HCT116 (cell line): ENCODE results near the gene LAMB4. TPM values are rescaled to one million over a fixed set of nuclear protein-coding genes. Genes with fewer than 3 reads are reported as not detected.

Source experiments
- ATAC-seq: fragments of 200-7000 bp; cut with Tn5 transposase; 2 replicates; pipeline ENCODE4 v1.9.1; 2020; ENCODE audit warnings: mild to moderate bottlenecking, moderate library complexity
- BruUV-seq: library from RNA; stranded (reverse); fragments of 400-500 nt; replicated peaks from 2 replicates; lab custom pipeline; 2021; lab: Mats Ljungman, UMichigan
- CTCF ChIA-PET: fragments of 300-600 bp; sonication (Branson Sonifier 250); formaldehyde crosslinking; loops from one replicate; lab custom pipeline; 2021; ENCODE audit warnings: antibody characterized with exemption; lab: Charles Lee
- POLR2A ChIA-PET: fragments of 300-600, 350-600 bp; sonication (Branson Sonifier 250); formaldehyde crosslinking; loops from one replicate; lab custom pipeline; 2021; ENCODE audit warnings: antibody characterized with exemption; lab: Charles Lee
- RAD21 ChIA-PET, 2 experiments: fragments of 300-600 bp; sonication (Branson Sonifier 250); formaldehyde crosslinking; loops; one replicate each; lab custom pipeline; 2023; ENCODE audit warnings: low total read pairs in 2 of 2; ENCODE audit not compliant: uncharacterized antibody in 2 of 2, unreplicated experiment in 2 of 2, low non-redundant PET in 1 of 2; lab: Charles Lee
- DNase-seq: peaks from one replicate; pipeline ENCODE4 v3.0.0-alpha.2; 2010; ENCODE audit warnings: low read depth, low spot score
- H2AFZ ChIP-seq: fragments of 200-600 bp; shearing (Covaris generic), sonication (generic); 2 replicates; pipeline ENCODE4 v1.6.1; 2017; ENCODE audit warnings: low read depth, mixed run types, mixed read lengths, antibody characterized with exemption, low read length; ENCODE audit not compliant: poor library complexity, severe bottlenecking
- H3K27ac ChIP-seq: 2 replicates; pipeline ENCODE4 v1.5.1; 2012; ENCODE audit warnings: low read depth, low read length
- H3K27me3 ChIP-seq: fragments of 200-600 bp; sonication (generic); 2 replicates; pipeline ENCODE4 v1.6.1; 2016; ENCODE audit warnings: mixed run types, low read length, mixed read lengths; ENCODE audit not compliant: insufficient read depth
- H3K36me3 ChIP-seq, 2 experiments: fragments of 200-500 bp in 1 of 2; fragments of 200-600 bp in 1 of 2; sonication (Bioruptor generic) in 1 of 2; sonication (generic) in 1 of 2; 2 replicates each; pipeline versions ENCODE4 v1.5.1 to v1.6.1; 2014 to 2016; ENCODE audit warnings: low read length in 2 of 2, inconsistent platforms in 1 of 2, mixed read lengths in 1 of 2, mixed run types in 1 of 2; ENCODE audit not compliant: insufficient read depth in 2 of 2, control insufficient read depth in 1 of 2
- H3K4me1 ChIP-seq, 2 experiments: fragments of 200-600 bp in 1 of 2; sonication (generic) in 1 of 2; 2 replicates each; pipeline versions ENCODE4 v1.5.1 to v1.6.1; 2012 to 2017; ENCODE audit warnings: low read length in 2 of 2, inconsistent platforms in 1 of 2, mild to moderate bottlenecking in 1 of 2, mixed read lengths in 1 of 2, mixed run types in 1 of 2, moderate library complexity in 1 of 2; ENCODE audit not compliant: insufficient read depth in 2 of 2, control insufficient read depth in 1 of 2
- H3K4me2 ChIP-seq: fragments of 200-600 bp; sonication (generic); 2 replicates; pipeline ENCODE4 v1.6.1; 2017; ENCODE audit warnings: mixed run types, low read length, mixed read lengths
- H3K4me3 ChIP-seq, 2 experiments: fragments of 200-600 bp in 1 of 2; sonication (generic) in 1 of 2; replicated peaks in 1 of 2; 2 replicates each; pipeline ENCODE4 v1.5.1; 2011 to 2016; ENCODE audit warnings: low read length in 2 of 2, control low read depth in 1 of 2, low read depth in 1 of 2, mild to moderate bottlenecking in 1 of 2, mixed read lengths in 1 of 2, mixed run types in 1 of 2
- H3K79me2 ChIP-seq: fragments of 200-600 bp; sonication (generic); 2 replicates; pipeline ENCODE4 v1.6.1; 2017; ENCODE audit warnings: mild to moderate bottlenecking, mixed run types, low read length, moderate library complexity, mixed read lengths; ENCODE audit not compliant: insufficient read depth
- H3K9ac ChIP-seq: fragments of 200-600 bp; sonication (generic); 2 replicates; pipeline ENCODE4 v1.6.1; 2016; ENCODE audit warnings: low read length, mixed read lengths
- H3K9me2 ChIP-seq: fragments of 200-600 bp; sonication (generic), shearing (Covaris generic); 2 replicates; pipeline ENCODE4 v1.6.1; 2017; ENCODE audit warnings: mixed run types, mild to moderate bottlenecking, moderate library complexity; ENCODE audit not compliant: insufficient read depth
- H3K9me3 ChIP-seq, 2 experiments: fragments of 200-500 bp in 1 of 2; fragments of 200-600 bp in 1 of 2; sonication (Bioruptor generic) in 1 of 2; sonication (generic) in 1 of 2; 2 replicates each; pipeline ENCODE4 v1.6.1; 2014 to 2017; ENCODE audit warnings: low read length in 2 of 2, mixed read lengths in 2 of 2, inconsistent platforms in 1 of 2, low read depth in 1 of 2, mild to moderate bottlenecking in 1 of 2, mixed run types in 1 of 2, moderate library complexity in 1 of 2; ENCODE audit not compliant: control insufficient read depth in 1 of 2, insufficient read depth in 1 of 2
- H4K20me1 ChIP-seq: fragments of 200-600 bp; sonication (generic), shearing (Covaris generic); 2 replicates; pipeline ENCODE4 v1.6.1; 2017; ENCODE audit warnings: mixed run types, mild to moderate bottlenecking, moderate library complexity; ENCODE audit not compliant: insufficient read depth
- ATF3 ChIP-seq: IDR thresholded peaks from 2 replicates; pipeline ENCODE4 v1.6.1; 2012
- CBX3 ChIP-seq: IDR thresholded peaks from 2 replicates; pipeline ENCODE4 v1.6.1; 2012; ENCODE audit warnings: low read depth
- CTCF ChIP-seq, 3 experiments: fragments of 200-600 bp in 1 of 3; sonication (generic) in 1 of 3; IDR thresholded peaks in 2 of 3; conservative IDR thresholded peaks in 1 of 3; 2 replicates each; pipeline ENCODE4 v1.5.1; 2012 to 2017; ENCODE audit warnings: low read depth in 2 of 3, low read length in 2 of 3, antibody characterized with exemption in 1 of 3, borderline replicate concordance in 1 of 3, control low read depth in 1 of 3, mild to moderate bottlenecking in 1 of 3, mixed read lengths in 1 of 3, mixed run types in 1 of 3, moderate library complexity in 1 of 3; ENCODE audit not compliant: insufficient read depth in 1 of 3
- ELF1 ChIP-seq: IDR thresholded peaks from 2 replicates; pipeline ENCODE4 v1.6.1; 2012; ENCODE audit warnings: low read depth, borderline replicate concordance
- EZH2 ChIP-seq: fragments of 200-600 bp; sonication (generic); IDR thresholded peaks from 2 replicates; pipeline ENCODE4 v1.6.1; 2017; ENCODE audit warnings: antibody characterized with exemption, mixed run types
- EZH2phosphoT487 ChIP-seq: fragments of 200-600 bp; IDR thresholded peaks from 2 replicates; pipeline ENCODE4 v1.6.1; 2018; ENCODE audit warnings: antibody characterized with exemption, borderline replicate concordance
- JUND ChIP-seq: IDR thresholded peaks from 2 replicates; pipeline ENCODE4 v1.6.1; 2012
- POLR2A ChIP-seq: IDR thresholded peaks from 2 replicates; pipeline ENCODE4 v1.7.0; 2011; ENCODE audit warnings: borderline replicate concordance; ENCODE audit not compliant: insufficient read depth, insufficient read length; ENCODE audit errors: extremely low read depth
- RAD21 ChIP-seq: IDR thresholded peaks from 2 replicates; pipeline ENCODE4 v1.6.1; 2012; ENCODE audit warnings: low read depth, mild to moderate bottlenecking
- REST ChIP-seq: IDR thresholded peaks from 2 replicates; pipeline ENCODE4 v1.6.1; 2012; ENCODE audit warnings: low read depth
- ZNF274 ChIP-seq: fragments of 200-500 bp; sonication (Bioruptor generic); IDR thresholded peaks from 2 replicates; pipeline ENCODE4 v1.6.1; 2014; ENCODE audit warnings: mild to moderate bottlenecking, low read depth, low read length, inconsistent platforms
- intact Hi-C: fragments of 100-400 bp; cut with micrococcal nuclease; formaldehyde crosslinking; loops from 2 replicates; pipeline ENCODE4 v1.10.0; 2022
- total RNA-seq: library from RNA; stranded (reverse); gene quantifications from one replicate; pipeline ENCODE4 v1.2.1, GENCODE V29; 2021; ENCODE audit not compliant: unreplicated experiment
- TF ChIP-seq, protein P1 (sequence below): IDR thresholded peaks from 2 replicates; pipeline ENCODE4 v1.6.1; 2011; ENCODE audit warnings: mild to moderate bottlenecking, low read length, moderate library complexity; ENCODE audit not compliant: insufficient replicate concordance; ENCODE audit errors: extremely low read depth
- TF ChIP-seq, protein P2 (sequence below): IDR thresholded peaks from 2 replicates; pipeline ENCODE4 v1.6.1; 2012

Gene LAMB4
- total RNA-seq, 1 experiment from 2014 or later, result not detected

- TF ChIP-seq, protein P1, sequence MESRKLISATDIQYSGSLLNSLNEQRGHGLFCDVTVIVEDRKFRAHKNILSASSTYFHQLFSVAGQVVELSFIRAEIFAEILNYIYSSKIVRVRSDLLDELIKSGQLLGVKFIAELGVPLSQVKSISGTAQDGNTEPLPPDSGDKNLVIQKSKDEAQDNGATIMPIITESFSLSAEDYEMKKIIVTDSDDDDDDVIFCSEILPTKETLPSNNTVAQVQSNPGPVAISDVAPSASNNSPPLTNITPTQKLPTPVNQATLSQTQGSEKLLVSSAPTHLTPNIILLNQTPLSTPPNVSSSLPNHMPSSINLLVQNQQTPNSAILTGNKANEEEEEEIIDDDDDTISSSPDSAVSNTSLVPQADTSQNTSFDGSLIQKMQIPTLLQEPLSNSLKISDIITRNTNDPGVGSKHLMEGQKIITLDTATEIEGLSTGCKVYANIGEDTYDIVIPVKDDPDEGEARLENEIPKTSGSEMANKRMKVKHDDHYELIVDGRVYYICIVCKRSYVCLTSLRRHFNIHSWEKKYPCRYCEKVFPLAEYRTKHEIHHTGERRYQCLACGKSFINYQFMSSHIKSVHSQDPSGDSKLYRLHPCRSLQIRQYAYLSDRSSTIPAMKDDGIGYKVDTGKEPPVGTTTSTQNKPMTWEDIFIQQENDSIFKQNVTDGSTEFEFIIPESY, result no peak
- TF ChIP-seq EZH2phosphoT487, result no peak
Observed at GRCh38 chr7:108067844-108068243, 62.3 kb downstream of the LAMB4 start (continued).

DNA sequence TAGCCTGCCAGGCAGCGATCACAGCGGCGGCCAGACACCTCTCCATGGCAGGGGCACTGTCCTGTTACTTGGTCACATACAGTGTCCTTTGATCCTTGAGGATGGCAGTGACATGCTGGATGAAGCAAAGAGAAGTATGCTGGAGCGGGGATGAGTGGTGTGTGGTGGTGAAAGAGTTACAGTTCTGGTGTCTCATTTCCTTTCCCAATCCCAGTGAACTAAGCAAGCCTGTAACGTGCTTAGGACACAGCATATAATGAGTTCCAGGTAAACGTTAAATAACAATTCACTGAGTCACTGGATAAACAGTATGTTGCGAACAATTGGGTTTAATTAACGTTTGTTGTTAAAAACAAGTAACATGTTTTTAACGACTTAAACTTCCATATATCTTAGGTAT is 63.7 kb downstream of the LAMB4 start:
- RAD21 ChIA-PET, result no interaction called here
- CTCF ChIA-PET, result no interaction called here
- H3K4me2 ChIP-seq, result no peak overlapping the region

More for the DNA sequence above, 63.7 kb downstream of the LAMB4 start:
- Histone ChIP-seq H2AFZ (no peak overlapping the region), H3K9me3 (no peaks in the 10 kb centered on the region), H3K36me3 (no peaks in the 10 kb centered on the region), H3K9me2 (no peaks in the 10 kb centered on the region), H3K4me1 (peaks cover 0 to 5% of the 10 kb centered on the region in 2 experiments; a peak in 1 of 4 replicates), H3K4me3 (no peak overlapping the region), H3K27me3 (no peaks in the 10 kb centered on the region), H3K27ac (no peak overlapping the region), H3K79me2 (no peaks in the 10 kb centered on the region), H3K9ac (no peak overlapping the region), H4K20me1 (no peaks in the 10 kb centered on the region)
- no TSS peak for BruUV-seq
- ATAC-seq, result no peak
- POLR2A ChIA-PET, result no interaction called here
- TF ChIP-seq RAD21 (no peak), REST (no peak), CTCF (IDR thresholded peaks at IDR 0.05 in 2 of 3, conservative IDR thresholded peaks at IDR 0.05 in 1 of 3; ENCODE audit: borderline replicate concordance in 1 of 3, insufficient read depth in 1 of 3, low read depth in 2 of 3, low read length in 2 of 3) (no peak), EZH2phosphoT487 (no peak), JUND (no peak), EZH2 (no peak), CBX3 (no peak), ELF1 (no peak), ZNF274 (no peak), ATF3 (no peak), POLR2A (no peak)
- TF ChIP-seq, protein P2, sequence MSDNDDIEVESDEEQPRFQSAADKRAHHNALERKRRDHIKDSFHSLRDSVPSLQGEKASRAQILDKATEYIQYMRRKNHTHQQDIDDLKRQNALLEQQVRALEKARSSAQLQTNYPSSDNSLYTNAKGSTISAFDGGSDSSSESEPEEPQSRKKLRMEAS, result no peak
- DNase-seq, result no peak
- intact Hi-C loops, result no loop called here
